Stimulated activated CD4-positive, alpha-beta T cell treated with anti-CD3 and anti-CD28 coated beads, Interleukin-12 subunit alpha, Interleukin-12 subunit beta, amount 100 ng/mL, for 24 hours (primary cell): Measurements from ENCODE around the gene CSF1.
"Not testable (repeated sequence)": the region's sequence is repeated elsewhere in the genome, so short reads cannot be mapped to it uniquely, and the experiment has no call there.

Experiments
- DNase-seq, 2 experiments: peaks; one replicate each; pipeline ENCODE4 v3.0.0-alpha.2; 2020; ENCODE audit warnings: low read depth in 2 of 2

CSF1 gene

DNA sequence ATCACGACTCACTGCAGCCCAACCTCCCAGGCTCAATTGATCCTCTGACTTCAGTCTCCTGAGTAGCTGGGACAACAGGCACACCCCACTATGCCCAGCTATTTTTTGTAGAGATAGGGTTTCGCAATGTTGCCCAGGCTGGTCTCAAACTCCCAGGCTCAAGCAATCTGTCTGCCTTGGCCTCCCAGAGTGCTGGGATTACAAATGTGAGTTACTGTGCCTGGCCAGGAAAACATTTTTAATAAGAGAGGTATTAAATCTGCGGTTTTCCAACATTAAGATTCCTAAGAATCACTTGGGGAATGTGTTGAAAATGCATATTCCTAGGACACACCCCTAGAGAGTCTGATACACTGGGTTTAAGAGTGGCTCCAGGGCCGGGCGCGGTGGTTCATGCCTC is 8.7 kb downstream of the CSF1 start:
- DNase-seq, result no peak

DNA sequence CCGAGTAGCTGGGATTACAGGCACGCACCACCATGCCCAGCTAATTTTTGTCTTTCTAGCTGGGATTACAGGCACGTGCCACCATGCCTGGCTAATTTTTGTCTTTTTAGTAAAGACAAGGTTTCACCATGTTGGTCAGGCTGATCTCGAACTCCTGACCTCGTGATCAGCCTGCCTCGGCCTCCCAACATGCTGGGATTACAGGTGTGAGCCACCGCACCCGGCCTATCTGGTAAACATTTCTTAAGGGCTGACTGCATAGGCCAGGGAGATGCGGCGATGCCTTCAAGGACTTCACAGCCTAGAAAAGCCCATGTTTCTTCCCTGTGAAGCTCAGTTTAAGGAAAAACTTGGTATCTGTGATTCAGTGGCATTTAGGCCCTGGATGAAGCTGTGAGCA is 9.7 kb downstream of the CSF1 start:
- DNase-seq, result not testable (repeated sequence)

DNA sequence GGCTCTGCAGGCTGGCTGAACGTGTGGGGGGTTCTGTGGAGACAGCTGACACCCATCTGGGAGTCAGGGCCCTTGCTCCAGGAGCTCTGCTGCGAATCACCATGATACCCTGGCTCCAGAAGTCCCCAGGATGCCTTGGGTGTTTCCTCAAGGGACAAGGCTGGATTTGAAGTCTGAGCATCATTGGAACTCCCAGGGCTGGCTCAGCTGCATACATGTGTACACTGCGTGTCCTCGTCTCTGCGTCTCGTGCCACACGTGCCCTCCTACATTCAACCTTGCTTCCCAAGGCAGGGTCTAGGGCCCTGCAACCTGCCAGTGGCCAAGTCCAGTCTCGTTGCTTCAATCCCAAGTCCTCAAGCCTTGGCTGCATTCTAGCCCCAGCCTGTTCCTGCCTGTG is 11.7 kb downstream of the CSF1 start:
- no peak for DNase-seq

DNA sequence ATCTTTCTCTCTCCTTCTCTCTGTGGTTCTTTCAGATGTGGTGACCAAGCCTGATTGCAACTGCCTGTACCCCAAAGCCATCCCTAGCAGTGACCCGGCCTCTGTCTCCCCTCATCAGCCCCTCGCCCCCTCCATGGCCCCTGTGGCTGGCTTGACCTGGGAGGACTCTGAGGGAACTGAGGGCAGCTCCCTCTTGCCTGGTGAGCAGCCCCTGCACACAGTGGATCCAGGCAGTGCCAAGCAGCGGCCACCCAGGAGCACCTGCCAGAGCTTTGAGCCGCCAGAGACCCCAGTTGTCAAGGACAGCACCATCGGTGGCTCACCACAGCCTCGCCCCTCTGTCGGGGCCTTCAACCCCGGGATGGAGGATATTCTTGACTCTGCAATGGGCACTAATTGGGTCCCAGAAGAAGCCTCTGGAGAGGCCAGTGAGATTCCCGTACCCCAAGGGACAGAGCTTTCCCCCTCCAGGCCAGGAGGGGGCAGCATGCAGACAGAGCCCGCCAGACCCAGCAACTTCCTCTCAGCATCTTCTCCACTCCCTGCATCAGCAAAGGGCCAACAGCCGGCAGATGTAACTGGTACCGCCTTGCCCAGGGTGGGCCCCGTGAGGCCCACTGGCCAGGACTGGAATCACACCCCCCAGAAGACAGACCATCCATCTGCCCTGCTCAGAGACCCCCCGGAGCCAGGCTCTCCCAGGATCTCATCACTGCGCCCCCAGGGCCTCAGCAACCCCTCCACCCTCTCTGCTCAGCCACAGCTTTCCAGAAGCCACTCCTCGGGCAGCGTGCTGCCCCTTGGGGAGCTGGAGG is 12.7 kb downstream of the CSF1 start:
- DNase-seq, result no peak

DNA sequence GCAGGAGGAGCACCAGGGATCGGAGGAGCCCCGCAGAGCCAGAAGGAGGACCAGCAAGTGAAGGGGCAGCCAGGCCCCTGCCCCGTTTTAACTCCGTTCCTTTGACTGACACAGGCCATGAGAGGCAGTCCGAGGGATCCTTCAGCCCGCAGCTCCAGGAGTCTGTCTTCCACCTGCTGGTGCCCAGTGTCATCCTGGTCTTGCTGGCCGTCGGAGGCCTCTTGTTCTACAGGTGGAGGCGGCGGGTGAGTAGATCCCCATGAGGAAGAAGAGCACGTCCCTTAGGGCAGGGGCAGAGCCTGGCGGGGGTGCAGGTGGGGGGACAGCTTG is 13.3 kb downstream of the CSF1 start:
- DNase-seq, result no peak

DNA sequence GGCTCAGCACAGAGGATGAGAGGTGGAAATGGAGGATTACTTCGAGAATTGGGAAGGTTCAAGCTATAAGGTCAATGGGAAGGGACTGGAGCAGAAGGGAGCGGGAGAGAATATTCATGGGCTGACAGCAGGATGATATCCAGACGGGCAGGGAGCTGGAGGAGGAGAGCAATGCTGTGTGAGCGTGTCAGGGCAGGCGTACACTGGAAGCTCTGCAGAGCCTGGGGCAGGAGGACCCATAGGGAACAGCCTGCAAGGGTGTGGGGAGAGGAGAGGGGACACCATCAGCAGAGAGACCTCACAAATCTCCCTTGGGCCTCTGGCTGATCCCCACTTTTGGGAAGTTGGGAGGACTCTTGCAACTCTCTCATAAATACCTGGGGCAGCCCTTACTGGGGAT is 13.7 kb downstream of the CSF1 start:
- no peak for DNase-seq

DNA sequence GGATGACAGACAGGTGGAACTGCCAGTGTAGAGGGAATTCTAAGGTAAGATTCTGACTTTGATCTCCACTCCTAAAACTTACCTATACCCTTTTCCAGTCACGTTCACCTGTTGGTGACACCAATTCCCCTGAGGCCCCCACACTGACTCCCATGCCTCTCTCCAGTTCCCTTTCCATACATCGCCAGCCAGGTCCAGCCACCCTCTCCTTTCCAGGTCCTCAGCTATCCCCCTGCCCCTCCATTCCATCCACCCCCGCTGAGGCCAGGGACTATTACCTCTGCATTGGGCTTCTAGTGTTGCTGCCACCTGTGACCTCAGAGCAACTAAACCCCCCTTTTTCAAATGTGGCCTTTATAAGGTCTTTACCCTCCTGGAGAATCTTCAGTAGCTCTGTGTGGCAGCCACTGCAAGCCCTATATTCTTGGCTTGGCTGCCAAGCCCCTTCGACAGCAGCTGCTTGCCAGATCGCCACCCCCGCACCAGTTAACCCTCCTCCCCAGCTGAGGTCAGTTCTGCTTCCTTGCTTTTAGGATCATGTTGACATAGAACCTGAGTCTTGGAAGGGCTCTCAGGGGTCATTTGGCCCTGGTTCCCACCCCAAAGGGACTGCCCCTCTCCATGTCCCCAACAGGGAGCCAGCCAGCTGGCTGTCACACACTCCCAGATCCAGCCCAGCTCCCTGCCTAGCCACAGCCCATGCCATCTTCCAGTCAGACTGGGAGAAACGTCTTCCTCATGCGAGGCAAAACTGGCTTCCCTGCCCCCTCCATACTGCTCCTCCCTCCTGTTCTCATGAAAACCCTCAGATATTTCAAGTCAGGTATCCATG is 14.7 kb downstream of the CSF1 start:
- DNase-seq, result no peak

DNA sequence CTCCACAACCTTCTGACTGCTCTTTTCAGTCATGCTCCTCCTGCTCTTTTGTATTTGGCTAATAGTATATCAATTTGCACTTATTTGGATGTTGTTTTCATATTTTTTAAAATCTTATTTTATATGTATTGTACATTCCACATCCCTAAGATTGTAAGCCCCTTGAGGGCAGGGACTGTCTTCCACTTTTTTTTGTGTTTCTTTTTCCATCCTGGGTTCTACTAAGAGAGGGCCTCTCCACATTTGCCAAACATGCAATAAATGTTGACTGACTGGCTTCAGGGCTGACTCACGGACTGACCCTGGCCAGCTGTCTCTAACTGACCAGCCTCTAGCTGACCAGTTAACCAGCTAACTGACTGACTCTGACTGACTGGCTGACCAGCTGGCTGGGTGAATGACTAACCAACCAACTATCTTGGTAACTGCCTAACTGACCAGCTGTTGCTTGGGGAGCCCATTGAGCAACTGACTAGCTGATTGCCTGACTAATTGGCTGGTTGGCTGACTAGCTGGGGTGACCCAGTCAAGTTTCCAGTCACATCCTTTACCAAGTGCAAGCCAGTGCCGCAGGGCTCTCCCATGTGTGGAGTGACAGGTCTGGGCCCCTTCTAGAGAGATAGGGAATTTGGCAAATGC is 16.1 kb downstream of the CSF1 start:
- no peak for DNase-seq

DNA sequence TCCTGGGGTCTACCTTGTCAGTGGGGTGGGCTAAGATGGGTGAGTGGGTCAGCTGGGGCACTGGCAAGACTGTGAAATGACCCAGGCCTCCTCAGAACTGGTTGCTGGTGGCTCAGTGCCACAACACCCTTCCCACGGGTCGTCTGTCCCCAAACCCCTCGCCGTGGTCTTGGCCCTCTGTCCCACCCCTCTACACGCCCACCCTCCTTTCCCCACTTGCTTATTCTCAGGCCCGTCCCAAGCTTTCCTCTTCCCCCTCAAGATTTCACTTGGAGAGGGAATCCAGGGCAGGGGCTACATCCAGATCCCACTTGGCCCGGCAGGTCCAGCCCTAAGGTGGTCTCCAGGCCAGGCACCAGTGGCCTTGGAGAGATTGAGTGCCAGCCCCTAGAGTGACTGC is 16.7 kb downstream of the CSF1 start:
- no peak for DNase-seq

DNA sequence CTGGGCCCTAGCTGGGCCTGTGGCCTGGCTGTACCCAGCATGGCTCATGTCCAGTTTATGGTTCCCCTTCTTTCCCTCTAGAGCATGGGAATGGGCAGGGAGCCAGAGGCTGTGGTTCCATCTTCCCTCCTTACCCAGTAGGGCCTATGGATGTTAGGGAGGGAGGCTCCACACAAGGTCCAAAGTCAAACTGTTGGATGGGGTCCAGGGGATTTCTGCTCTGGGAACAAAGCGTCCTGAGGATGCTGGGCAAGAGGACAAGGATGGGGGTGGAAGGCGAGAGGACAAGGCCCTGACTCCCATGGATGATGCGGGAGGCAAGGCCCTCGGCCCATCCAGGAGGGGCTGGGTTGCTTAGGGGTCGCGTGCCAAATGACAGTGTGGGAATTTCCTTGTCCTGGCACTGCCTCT is 17.3 kb downstream of the CSF1 start:
- no peak for DNase-seq

DNA sequence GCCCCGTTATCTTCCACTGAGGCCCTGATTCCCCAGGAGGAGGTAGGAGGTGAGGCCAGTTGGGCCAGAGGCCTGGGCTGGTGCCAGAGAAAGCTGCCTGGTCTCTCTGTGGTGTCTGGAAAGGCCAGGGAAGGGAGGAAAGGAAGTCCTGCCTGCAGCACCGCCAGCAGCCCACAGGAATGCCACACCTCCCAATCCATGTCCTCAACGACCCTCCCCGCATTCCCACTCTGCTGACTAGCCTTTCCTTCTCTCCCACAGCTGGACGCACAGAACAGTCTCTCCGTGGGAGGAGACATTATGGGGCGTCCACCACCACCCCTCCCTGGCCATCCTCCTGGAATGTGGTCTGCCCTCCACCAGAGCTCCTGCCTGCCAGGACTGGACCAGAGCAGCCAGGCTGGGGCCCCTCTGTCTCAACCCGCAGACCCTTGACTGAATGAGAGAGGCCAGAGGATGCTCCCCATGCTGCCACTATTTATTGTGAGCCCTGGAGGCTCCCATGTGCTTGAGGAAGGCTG is 18.0 kb downstream of the CSF1 start:
- DNase-seq, result no peak

DNA sequence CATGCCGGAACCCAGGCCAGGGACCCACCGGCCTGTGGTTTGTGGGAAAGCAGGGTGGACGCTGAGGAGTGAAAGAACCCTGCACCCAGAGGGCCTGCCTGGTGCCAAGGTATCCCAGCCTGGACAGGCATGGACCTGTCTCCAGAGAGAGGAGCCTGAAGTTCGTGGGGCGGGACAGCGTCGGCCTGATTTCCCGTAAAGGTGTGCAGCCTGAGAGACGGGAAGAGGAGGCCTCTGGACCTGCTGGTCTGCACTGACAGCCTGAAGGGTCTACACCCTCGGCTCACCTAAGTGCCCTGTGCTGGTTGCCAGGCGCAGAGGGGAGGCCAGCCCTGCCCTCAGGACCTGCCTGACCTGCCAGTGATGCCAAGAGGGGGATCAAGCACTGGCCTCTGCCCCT is 18.5 kb downstream of the CSF1 start:
- no peak for DNase-seq

DNA sequence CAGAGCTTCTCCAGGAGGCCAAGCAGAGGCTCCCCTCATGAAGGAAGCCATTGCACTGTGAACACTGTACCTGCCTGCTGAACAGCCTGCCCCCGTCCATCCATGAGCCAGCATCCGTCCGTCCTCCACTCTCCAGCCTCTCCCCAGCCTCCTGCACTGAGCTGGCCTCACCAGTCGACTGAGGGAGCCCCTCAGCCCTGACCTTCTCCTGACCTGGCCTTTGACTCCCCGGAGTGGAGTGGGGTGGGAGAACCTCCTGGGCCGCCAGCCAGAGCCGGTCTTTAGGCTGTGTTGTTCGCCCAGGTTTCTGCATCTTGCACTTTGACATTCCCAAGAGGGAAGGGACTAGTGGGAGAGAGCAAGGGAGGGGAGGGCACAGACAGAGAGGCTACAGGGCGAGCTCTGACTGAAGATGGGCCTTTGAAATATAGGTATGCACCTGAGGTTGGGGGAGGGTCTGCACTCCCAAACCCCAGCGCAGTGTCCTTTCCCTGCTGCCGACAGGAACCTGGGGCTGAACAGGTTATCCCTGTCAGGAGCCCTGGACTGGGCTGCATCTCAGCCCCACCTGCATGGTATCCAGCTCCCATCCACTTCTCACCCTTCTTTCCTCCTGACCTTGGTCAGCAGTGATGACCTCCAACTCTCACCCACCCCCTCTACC is 19.1 kb downstream of the CSF1 start:
- DNase-seq, result no peak

DNA sequence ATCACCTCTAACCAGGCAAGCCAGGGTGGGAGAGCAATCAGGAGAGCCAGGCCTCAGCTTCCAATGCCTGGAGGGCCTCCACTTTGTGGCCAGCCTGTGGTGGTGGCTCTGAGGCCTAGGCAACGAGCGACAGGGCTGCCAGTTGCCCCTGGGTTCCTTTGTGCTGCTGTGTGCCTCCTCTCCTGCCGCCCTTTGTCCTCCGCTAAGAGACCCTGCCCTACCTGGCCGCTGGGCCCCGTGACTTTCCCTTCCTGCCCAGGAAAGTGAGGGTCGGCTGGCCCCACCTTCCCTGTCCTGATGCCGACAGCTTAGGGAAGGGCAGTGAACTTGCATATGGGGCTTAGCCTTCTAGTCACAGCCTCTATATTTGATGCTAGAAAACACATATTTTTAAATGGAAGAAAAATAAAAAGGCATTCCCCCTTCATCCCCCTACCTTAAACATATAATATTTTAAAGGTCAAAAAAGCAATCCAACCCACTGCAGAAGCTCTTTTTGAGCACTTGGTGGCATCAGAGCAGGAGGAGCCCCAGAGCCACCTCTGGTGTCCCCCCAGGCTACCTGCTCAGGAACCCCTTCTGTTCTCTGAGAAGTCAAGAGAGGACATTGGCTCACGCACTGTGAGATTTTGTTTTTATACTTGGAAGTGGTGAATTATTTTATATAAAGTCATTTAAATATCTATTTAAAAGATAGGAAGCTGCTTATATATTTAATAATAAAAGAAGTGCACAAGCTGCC is 19.8 kb downstream of the CSF1 start:
- no peak for DNase-seq

DNA sequence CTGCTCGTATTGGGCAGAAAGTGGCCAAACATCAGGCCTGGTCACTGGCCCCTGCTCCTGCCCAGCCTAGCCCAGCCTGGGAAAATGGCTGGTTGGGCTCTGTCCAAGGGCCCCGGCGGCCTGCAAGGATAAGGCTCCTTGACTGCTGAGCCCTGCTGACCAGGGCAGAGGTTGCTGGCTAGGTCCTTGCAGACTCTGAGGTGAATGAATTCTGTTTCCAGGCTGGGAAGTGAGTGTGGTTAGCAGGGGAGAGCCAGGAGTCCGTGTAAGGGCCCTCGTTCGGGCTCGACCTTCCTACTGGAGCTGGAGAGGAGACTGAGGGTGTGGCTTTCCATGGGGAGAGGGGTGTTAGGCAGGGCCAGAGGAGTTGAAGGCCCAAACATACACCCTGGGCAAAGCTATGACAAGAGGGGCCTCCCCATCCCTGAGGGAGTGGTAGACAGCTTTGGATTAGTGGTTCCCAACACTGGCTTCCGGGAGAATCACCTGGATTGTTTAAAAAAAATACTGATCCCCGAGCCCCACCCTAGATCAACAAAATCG is 20.6 kb downstream of the CSF1 start:
- no peak for DNase-seq

DNA sequence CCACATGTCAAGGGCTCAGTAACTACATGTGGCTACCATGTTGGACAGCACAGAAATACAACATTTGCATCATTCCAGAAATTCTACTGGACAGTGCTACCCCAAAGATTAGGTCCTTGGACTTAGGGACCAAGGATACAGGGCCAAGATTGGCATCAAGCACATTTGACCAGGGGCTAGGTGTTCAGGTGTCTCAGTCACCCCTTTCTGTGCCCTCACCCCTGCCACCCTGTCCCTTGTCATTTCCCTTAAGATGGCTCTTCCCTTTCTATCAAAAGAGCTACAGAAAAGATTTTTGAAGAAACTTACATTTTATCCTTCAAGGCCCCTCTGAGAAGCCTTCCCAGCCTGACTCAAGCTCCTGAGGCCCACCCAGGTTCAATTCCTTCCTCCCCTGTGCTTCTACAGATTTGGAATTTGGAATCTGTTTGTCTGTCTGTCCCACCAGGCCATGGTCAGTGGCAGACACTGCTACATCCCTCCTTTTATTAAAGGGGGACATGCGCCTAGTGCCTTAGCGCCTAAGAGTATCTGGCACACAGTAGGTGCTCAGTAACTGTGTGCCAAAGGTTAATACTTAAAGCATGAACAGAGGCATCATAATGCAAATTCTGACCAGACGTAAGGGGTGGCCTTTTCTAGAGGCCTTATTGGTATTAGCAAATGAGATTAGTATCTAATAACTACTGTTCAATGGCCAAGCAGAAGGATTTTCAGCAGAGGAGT is 21.4 kb downstream of the CSF1 start:
- DNase-seq, result no peak

DNA sequence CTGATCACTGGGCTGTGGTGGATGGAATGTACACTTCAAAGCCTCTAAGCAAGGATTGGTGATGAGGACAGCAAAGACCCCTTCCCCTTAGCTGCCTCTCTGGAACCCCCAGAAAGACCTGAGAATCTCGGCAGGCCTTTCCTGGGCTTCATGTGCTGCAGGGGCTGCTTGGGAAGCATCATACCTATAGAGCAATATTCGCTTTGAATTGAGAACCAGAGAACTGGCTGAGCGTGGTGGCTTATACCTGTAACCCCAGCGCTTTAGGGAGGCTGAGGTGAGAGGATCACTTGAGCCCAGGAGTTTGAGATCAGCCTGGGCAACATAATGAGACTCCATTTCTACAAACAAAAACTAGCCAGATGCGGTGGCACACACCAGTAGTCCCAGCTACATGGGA is 22.0 kb downstream of the CSF1 start:
- no peak for DNase-seq

DNA sequence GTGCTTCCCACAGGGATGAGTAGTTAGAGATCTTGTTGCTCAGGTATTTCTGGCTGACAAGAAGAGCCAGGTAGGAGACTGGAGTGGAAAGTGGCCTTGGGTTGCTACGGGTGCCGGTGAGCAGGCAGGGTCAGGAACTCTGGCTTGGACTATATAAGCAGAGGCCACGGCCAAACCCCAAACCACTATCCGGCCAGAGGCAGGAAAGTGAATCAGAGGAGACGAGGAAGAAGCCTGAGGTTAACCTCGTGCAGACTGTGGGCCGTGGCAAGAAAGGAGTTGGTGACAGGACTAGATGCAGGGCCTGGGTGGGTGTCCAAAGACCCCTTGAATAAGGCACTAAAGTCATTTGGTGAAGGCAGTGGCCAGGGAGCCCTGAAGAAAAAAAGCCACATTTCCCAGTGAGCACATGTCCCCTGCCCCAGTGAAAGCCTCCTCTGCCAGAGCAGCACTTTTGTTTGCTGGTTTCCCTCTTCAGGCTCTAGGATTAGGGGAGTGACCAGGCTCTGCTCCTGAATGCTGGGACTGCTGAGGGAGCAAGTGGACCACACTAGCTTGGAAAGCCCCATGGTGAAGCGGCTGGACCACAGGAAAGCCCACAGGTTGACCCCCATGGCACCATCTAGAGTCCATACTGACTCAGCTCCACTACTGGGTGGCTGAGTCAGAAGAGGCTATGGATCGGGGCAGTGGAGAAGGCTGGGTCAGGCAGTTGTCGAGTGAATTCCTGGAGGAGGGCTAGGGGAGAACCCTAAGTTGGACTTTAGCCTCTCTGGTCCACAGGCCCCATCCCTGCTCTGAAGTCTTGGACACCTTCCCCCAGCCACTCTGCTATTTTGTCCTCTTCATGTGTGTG is 23.4 kb downstream of the CSF1 start:
- no peak for DNase-seq

DNA sequence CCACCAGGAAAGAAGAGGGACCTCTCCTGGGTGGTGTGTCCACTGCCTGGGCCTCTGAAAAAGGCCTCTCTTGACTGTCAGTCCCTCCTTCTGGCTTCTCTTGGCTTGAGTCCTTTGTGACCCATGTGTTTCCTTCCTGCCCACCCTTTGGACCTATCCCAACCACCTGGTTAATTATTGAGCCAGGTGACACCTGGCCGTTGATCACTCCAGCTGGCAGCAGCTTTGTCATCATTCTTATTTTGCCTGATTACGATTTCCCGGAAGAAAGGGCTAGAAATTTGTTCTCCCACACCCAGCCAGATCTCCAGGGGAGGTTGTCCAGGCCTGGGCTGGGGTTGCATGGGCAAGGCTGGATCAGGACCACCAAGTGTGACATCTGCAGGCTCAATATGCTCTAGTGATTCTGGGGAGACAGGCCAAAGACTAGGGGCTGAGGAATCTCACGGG is 24.8 kb downstream of the CSF1 start:
- no peak for DNase-seq
